Caco-2 (cell line): ENCODE results near the gene ZNF425. TPM values are rescaled to one million over a fixed set of nuclear protein-coding genes. Genes with fewer than 3 reads are reported as not detected.

Experiments used
- Bru-seq: library from RNA; stranded (reverse); fragments of 400-500 nt; gene quantifications from one replicate; lab custom pipeline; 2021; lab: Mats Ljungman, UMichigan
- BruChase-seq, 2 experiments: library from RNA; stranded (reverse); fragments of 400-500 nt; gene quantifications; one replicate each; lab custom pipeline; 2021; lab: Mats Ljungman, UMichigan
- BruUV-seq: library from RNA; stranded (reverse); fragments of 400-500 nt; replicated peaks from 2 replicates; lab custom pipeline; 2021; lab: Mats Ljungman, UMichigan
- CTCF ChIA-PET: fragments of 300-600 bp; sonication (Branson Sonifier 250); formaldehyde crosslinking; loops from one replicate; lab custom pipeline; 2022; ENCODE audit warnings: antibody characterized with exemption; lab: Charles Lee
- POLR2A ChIA-PET: fragments of 300-600 bp; sonication (Branson Sonifier 250); formaldehyde crosslinking; loops from one replicate; lab custom pipeline; 2022; ENCODE audit warnings: antibody characterized with exemption; lab: Charles Lee
- DNase-seq, 2 experiments: peaks; one replicate each; pipeline versions ENCODE4 v3.0.0 to v3.0.0-alpha.2; 2020 to 2022
- H3K27me3 ChIP-seq: replicated peaks from 2 replicates; pipeline ENCODE4 v1.6.0; 2011; ENCODE audit warnings: low read length; ENCODE audit not compliant: control insufficient read depth, insufficient read depth
- H3K36me3 ChIP-seq: 2 replicates; pipeline ENCODE4 v1.5.1; 2011; ENCODE audit warnings: low read length; ENCODE audit not compliant: control insufficient read depth, insufficient read depth
- H3K4me1 ChIP-seq: fragments of 250-450 bp; sonication (Bioruptor Pico); 2 replicates; pipeline ENCODE4 v1.5.1; 2020; ENCODE audit warnings: mild to moderate bottlenecking
- H3K4me3 ChIP-seq: 2 replicates; pipeline ENCODE4 v1.5.1; 2011; ENCODE audit warnings: low read depth, mild to moderate bottlenecking, control low read depth, low read length
- H3K9me3 ChIP-seq: fragments of 250-450 bp; sonication (Bioruptor Pico); 2 replicates; pipeline ENCODE4 v1.5.1; 2020; ENCODE audit warnings: mild to moderate bottlenecking, moderate library complexity
- H3K27ac Mint-ChIP-seq: one replicate; pipeline ENCODE4 v1.8.0; 2022; ENCODE audit warnings: mixed read lengths; ENCODE audit not compliant: unreplicated experiment
- H3K27me3 Mint-ChIP-seq: one replicate; pipeline ENCODE4 v1.8.0; 2022; ENCODE audit warnings: mixed read lengths; ENCODE audit not compliant: insufficient read depth, unreplicated experiment
- H3K36me3 Mint-ChIP-seq: one replicate; pipeline ENCODE4 v1.8.0; 2022; ENCODE audit warnings: mild to moderate bottlenecking, mixed read lengths; ENCODE audit not compliant: insufficient read depth, unreplicated experiment
- H3K4me1 Mint-ChIP-seq: one replicate; pipeline ENCODE4 v1.8.0; 2022; ENCODE audit warnings: low read depth, mixed read lengths; ENCODE audit not compliant: unreplicated experiment
- H3K4me3 Mint-ChIP-seq: one replicate; pipeline ENCODE4 v1.8.0; 2022; ENCODE audit warnings: mild to moderate bottlenecking, moderate library complexity, mixed read lengths; ENCODE audit not compliant: unreplicated experiment
- H3K9me3 Mint-ChIP-seq: one replicate; pipeline ENCODE4 v1.8.0; 2022; ENCODE audit warnings: mixed read lengths; ENCODE audit not compliant: unreplicated experiment
- CTCF ChIP-seq, 2 experiments: fragments of 200-600 bp in 1 of 2; IDR thresholded peaks; 1 replicate in 1 of 2; 2 replicates in 1 of 2; pipeline versions ENCODE4 v1.5.1 to v1.8.0; 2011 to 2022; ENCODE audit warnings: antibody characterized with exemption in 1 of 2, control low read depth in 1 of 2, inconsistent platforms in 1 of 2, low read depth in 1 of 2, low read length in 1 of 2, mild to moderate bottlenecking in 1 of 2, moderate library complexity in 1 of 2; ENCODE audit not compliant: insufficient read depth in 1 of 2, severe bottlenecking in 1 of 2, unreplicated experiment in 1 of 2
- intact Hi-C: fragments of 100-400 bp; cut with micrococcal nuclease; formaldehyde crosslinking; loops from one replicate; pipeline ENCODE4 v1.10.0; 2022; ENCODE audit not compliant: unreplicated experiment
- long read RNA-seq: library from polyadenylated mRNA; stranded (forward); transcript quantifications from one replicate; pipeline ENCODE4 v2.0.0, GENCODE V29; 2022
- total RNA-seq: library from RNA; stranded (reverse); gene quantifications from 2 replicates; pipeline ENCODE4 v1.2.3, GENCODE V29; 2022

ZNF425 gene
- total RNA-seq (2.6 and 4.0 TPM in 2 replicates), Bru-seq, nascent RNA (percentile 54 among the genes with signal in this experiment), BruChase-seq, experiment 1, labeled RNA remaining after a 2-hour chase (percentile 50 among the genes with signal in this experiment), BruChase-seq, experiment 2, labeled RNA remaining after a 6-hour chase (percentile 49 among the genes with signal in this experiment)
- long read RNA-seq, transcript ZNF425-201 (4 exons, 3,220 nt), result major isoform, 6 of 9 reads
- long read RNA-seq, partial matches to known transcripts, result 0 of 9 reads
- long read RNA-seq, other reads (novel, unspliced or antisense), result 3 of 9 reads

GRCh38 chr7:149125863-149126661 lies at the start of gene ZNF425:
TSS of gene ZNF425 (minus strand) at chr7:149126324. CDS start at chr7:149126213, 111 bp downstream.
- Histone ChIP-seq H3K4me3 (peak within 1 kb of the TSS; percentile 74), H3K4me1 (peaks cover 7% of the 10 kb centered on the region; the same call in 1 of the 2 replicates), H3K27me3 (no peaks in the 10 kb centered on the region), H3K36me3 (no peaks in the 10 kb centered on the region), H3K9me3 (peaks cover 11% of the 10 kb centered on the region)
- peak; percentile 93 to 97 for DNase-seq
- Mint-ChIP-seq H3K9me3 (peaks cover 9% of the 10 kb centered on the region), H3K4me3 (peak within 1 kb of the TSS; percentile 75), H3K4me1 (peaks cover 11% of the 10 kb centered on the region), H3K27ac (peak within 1 kb of the TSS; percentile 84), H3K36me3 (peaks cover 41% of the 10 kb centered on the region), H3K27me3 (no peaks in the 10 kb centered on the region)
- BruUV-seq, result no TSS peak
- TF ChIP-seq CTCF (IDR thresholded peaks at IDR 0.05; ENCODE audit: insufficient read depth in 1 of 2, low read depth in 1 of 2, low read length in 1 of 2, severe bottlenecking in 1 of 2, unreplicated experiment in 1 of 2), result peak; percentile 94
- intact Hi-C loops, result loop anchor here (1.0 to 2.0 kb wide), 3 partner anchors 35 to 98 kb away; partner anchors contain the start of gene PDIA4
- CTCF ChIA-PET, result interaction anchor here (0.6 to 2.2 kb wide), 7 partner anchors 10 to 139 kb away, joined by 3 to 17 read pairs (median 3); partner anchors contain the start of genes ZNF282 and ZNF398
- POLR2A ChIA-PET, result interaction anchor here (0.6 to 1.6 kb wide), 3 partner anchors 21 to 134 kb away, joined by 4 to 12 read pairs (median 9); partner anchors contain the start of gene ZNF398

GRCh38 chr7:149175150-149175549 lies 49.0 kb upstream of the ZNF425 start:
- TF ChIP-seq CTCF (IDR thresholded peaks at IDR 0.05; ENCODE audit: insufficient read depth in 1 of 2, low read depth in 1 of 2, low read length in 1 of 2, severe bottlenecking in 1 of 2, unreplicated experiment in 1 of 2), result no peak
- H3K4me3 ChIP-seq, result no peak overlapping the region
- peaks cover 1% of the 10 kb centered on the region; the same call in 1 of the 2 replicates for H3K36me3 ChIP-seq
- intact Hi-C loops, result no loop called here
- H3K27me3 ChIP-seq, result no peaks in the 10 kb centered on the region
- ChIA-PET POLR2A (no interaction called here), CTCF (no interaction called here)
- Mint-ChIP-seq H3K9me3 (no peaks in the 10 kb centered on the region), H3K4me1 (no peaks in the 10 kb centered on the region), H3K27ac (no peak overlapping the region), H3K36me3 (peaks cover 58% of the 10 kb centered on the region), H3K4me3 (no peak overlapping the region), H3K27me3 (no peaks in the 10 kb centered on the region)
- no peaks in the 10 kb centered on the region for H3K4me1 ChIP-seq
- no peak for DNase-seq
- H3K9me3 ChIP-seq, result no peaks in the 10 kb centered on the region
- no TSS peak for BruUV-seq

GRCh38 chr7:149172534-149172920 lies 46.4 kb upstream of the ZNF425 start:
- H3K36me3 Mint-ChIP-seq, result peaks cover 58% of the 10 kb centered on the region
- H3K27me3 Mint-ChIP-seq, result no peaks in the 10 kb centered on the region
- no peaks in the 10 kb centered on the region for H3K9me3 Mint-ChIP-seq
- intact Hi-C loops, result no loop called here
- no peaks in the 10 kb centered on the region for H3K4me1 Mint-ChIP-seq
- no peak overlapping the region for H3K27ac Mint-ChIP-seq
- Histone ChIP-seq H3K9me3 (no peaks in the 10 kb centered on the region), H3K27me3 (no peaks in the 10 kb centered on the region), H3K4me1 (no peaks in the 10 kb centered on the region), H3K36me3 (no peaks in the 10 kb centered on the region), H3K4me3 (no peak overlapping the region)
- H3K4me3 Mint-ChIP-seq, result no peak overlapping the region
- no peak for TF ChIP-seq CTCF (IDR thresholded peaks at IDR 0.05; ENCODE audit: insufficient read depth in 1 of 2, low read depth in 1 of 2, low read length in 1 of 2, severe bottlenecking in 1 of 2, unreplicated experiment in 1 of 2)
- CTCF ChIA-PET, result no interaction called here
- no TSS peak for BruUV-seq
- DNase-seq, result no peak
- POLR2A ChIA-PET, result no interaction called here
